Neutrophil (primary cell): ENCODE results near the gene SLC16A8.

ENCODE experiments used
- H3K27ac ChIP-seq: fragments of 200-600 bp; sonication (generic); 2 replicates; pipeline ENCODE4 v1.5.1; 2016; ENCODE audit warnings: mild to moderate bottlenecking, moderate library complexity
- H3K27me3 ChIP-seq: fragments of 200-600 bp; sonication (generic); 2 replicates; pipeline ENCODE4 v1.6.0; 2016; ENCODE audit warnings: mild to moderate bottlenecking
- H3K36me3 ChIP-seq: fragments of 200-600 bp; sonication (generic); 2 replicates; pipeline ENCODE4 v1.5.1; 2017
- H3K4me1 ChIP-seq, 2 experiments: fragments of 200-600 bp in 1 of 2; sonication (generic) in 1 of 2; 1 replicate in 1 of 2; 2 replicates in 1 of 2; pipeline versions ENCODE4 v1.5.1 to v1.6.1; 2013 to 2016; ENCODE audit warnings: low read depth in 1 of 2, low read length in 1 of 2, mild to moderate bottlenecking in 1 of 2, moderate library complexity in 1 of 2; ENCODE audit not compliant: control insufficient read depth in 1 of 2, insufficient read depth in 1 of 2
- H3K4me3 ChIP-seq, 2 experiments: fragments of 200-600 bp in 1 of 2; sonication (generic) in 1 of 2; 1 replicate in 1 of 2; 2 replicates in 1 of 2; pipeline ENCODE4 v1.5.1; 2013 to 2016; ENCODE audit warnings: low read depth in 1 of 2, low read length in 1 of 2, mild to moderate bottlenecking in 1 of 2, moderate library complexity in 1 of 2
- H3K9me3 ChIP-seq: fragments of 200-600 bp; sonication (generic); 2 replicates; pipeline ENCODE4 v1.5.1; 2016
- CTCF ChIP-seq: fragments of 200-600 bp; sonication (generic); IDR thresholded peaks from 2 replicates; pipeline ENCODE4 v1.5.1; 2016; ENCODE audit warnings: antibody characterized with exemption

SLC16A8 gene

GRCh38 chr22:38110008-38110862, 26.3 kb upstream of the SLC16A8 start, which contains the start of gene BAIAP2L2:
TSS of gene BAIAP2L2 (minus strand) at chr22:38110684. CDS start at chr22:38110525, 159 bp downstream.
- peaks cover 0 to 3% of the 10 kb centered on the region in 2 experiments for H3K4me1 ChIP-seq
- H3K27ac ChIP-seq: no peak within 1 kb of the TSS
- H3K4me3 ChIP-seq: no peak within 1 kb of the TSS
- H3K9me3 ChIP-seq: no peaks in the 10 kb centered on the region
- H3K36me3 ChIP-seq: peaks cover 13% of the 10 kb centered on the region
- no peak for TF ChIP-seq CTCF
- H3K27me3 ChIP-seq: no peaks in the 10 kb centered on the region

- no peak for TF ChIP-seq CTCF
- H3K9me3 ChIP-seq: no peaks in the 10 kb centered on the region
- H3K36me3 ChIP-seq: peaks cover 10% of the 10 kb centered on the region
- no peaks in the 10 kb centered on the region for H3K27me3 ChIP-seq
- H3K4me1 ChIP-seq: peaks cover 0 to 1% of the 10 kb centered on the region in 2 experiments
- no peak overlapping the region for H3K27ac ChIP-seq
- no peak overlapping the region for H3K4me3 ChIP-seq
Observed at GRCh38 chr22:38109371-38110001, 25.5 kb upstream of the SLC16A8 start.

GRCh38 chr22:38108561-38109319, 24.8 kb upstream of the SLC16A8 start:
- H3K4me1 ChIP-seq: no peaks in the 10 kb centered on the region
- H3K27ac ChIP-seq: no peak overlapping the region
- H3K27me3 ChIP-seq: no peaks in the 10 kb centered on the region
- H3K9me3 ChIP-seq: no peaks in the 10 kb centered on the region
- H3K36me3 ChIP-seq: peaks cover 10% of the 10 kb centered on the region
- no peak overlapping the region for H3K4me3 ChIP-seq
- no peak for TF ChIP-seq CTCF

GRCh38 chr22:38107692-38108515, 23.9 kb upstream of the SLC16A8 start:
- Histone ChIP-seq H3K27me3 (no peaks in the 10 kb centered on the region), H3K4me1 (no peaks in the 10 kb centered on the region), H3K27ac (no peak overlapping the region), H3K4me3 (no peak overlapping the region), H3K9me3 (no peaks in the 10 kb centered on the region), H3K36me3 (peaks cover 10% of the 10 kb centered on the region)
- no peak for TF ChIP-seq CTCF
